ENCODE measurements around the gene TTLL11. TPM values are rescaled to one million over a fixed set of nuclear protein-coding genes. Genes with fewer than 3 reads are reported as not detected.
"Not testable (repeated sequence)": the region's sequence is repeated elsewhere in the genome, so short reads cannot be mapped to it uniquely, and the experiment has no call there.

The TTLL11 gene
- total RNA-seq, 2 experiments from 2014 or later, result 1.5 to 2.1 TPM

- Mint-ChIP-seq H3K27ac (no peak overlapping the region), H3K27me3 (no peaks in the 10 kb centered on the region), H3K4me3 (no peak overlapping the region), H3K36me3 (ENCODE audit: low read depth) (no peaks in the 10 kb centered on the region), H3K4me1 (no peaks in the 10 kb centered on the region), H3K9me3 (peaks cover 4% of the 10 kb centered on the region)
- no peak for DNase-seq
- CTCF ChIA-PET, result no interaction called here
- POLR2A ChIA-PET, result no interaction called here
These were observed 192.9 kb downstream of the TTLL11 start for GRCh38 chr9:121900163-121900562.

GRCh38 chr9:121898856-121899255 is 194.3 kb downstream of the TTLL11 start:
- ChIA-PET POLR2A (no interaction called here), CTCF (no interaction called here)
- Mint-ChIP-seq H3K36me3 (ENCODE audit: low read depth) (no peaks in the 10 kb centered on the region), H3K27ac (no peak overlapping the region), H3K9me3 (peaks cover 6% of the 10 kb centered on the region), H3K4me3 (no peak overlapping the region), H3K27me3 (no peaks in the 10 kb centered on the region), H3K4me1 (no peaks in the 10 kb centered on the region)
- DNase-seq, result no peak

- H3K36me3 Mint-ChIP-seq (ENCODE audit: low read depth), result no peaks in the 10 kb centered on the region
- no peak for DNase-seq
- H3K27ac Mint-ChIP-seq, result no peak overlapping the region
- CTCF ChIA-PET, result no interaction called here
- no peak overlapping the region for H3K4me3 Mint-ChIP-seq
- POLR2A ChIA-PET, result no interaction called here
- H3K9me3 Mint-ChIP-seq, result peaks cover 6% of the 10 kb centered on the region
- no peaks in the 10 kb centered on the region for H3K4me1 Mint-ChIP-seq
- H3K27me3 Mint-ChIP-seq, result no peaks in the 10 kb centered on the region
These were observed 196.0 kb downstream of the TTLL11 start for GRCh38 chr9:121897140-121897539.

GRCh38 chr9:121896545-121896943 is 196.6 kb downstream of the TTLL11 start:
- H3K36me3 Mint-ChIP-seq (ENCODE audit: low read depth), result no peaks in the 10 kb centered on the region
- DNase-seq, result no peak
- H3K27me3 Mint-ChIP-seq, result no peaks in the 10 kb centered on the region
- POLR2A ChIA-PET, result no interaction called here
- no peak overlapping the region for H3K4me3 Mint-ChIP-seq
- CTCF ChIA-PET, result no interaction called here
- no peaks in the 10 kb centered on the region for H3K4me1 Mint-ChIP-seq
- H3K27ac Mint-ChIP-seq, result no peak overlapping the region
- peaks cover 6% of the 10 kb centered on the region for H3K9me3 Mint-ChIP-seq

- Mint-ChIP-seq H3K4me1 (no peaks in the 10 kb centered on the region), H3K27me3 (no peaks in the 10 kb centered on the region), H3K36me3 (ENCODE audit: low read depth) (no peaks in the 10 kb centered on the region), H3K4me3 (no peak overlapping the region), H3K27ac (no peak overlapping the region), H3K9me3 (peaks cover 6% of the 10 kb centered on the region)
- CTCF ChIA-PET, result no interaction called here
- no peak for DNase-seq
- POLR2A ChIA-PET, result no interaction called here
These were observed 197.1 kb downstream of the TTLL11 start for GRCh38 chr9:121895818-121896544.

- H3K4me3 Mint-ChIP-seq, result no peak overlapping the region
- no peaks in the 10 kb centered on the region for H3K27me3 Mint-ChIP-seq
- no peak overlapping the region for H3K27ac Mint-ChIP-seq
- no peaks in the 10 kb centered on the region for H3K36me3 Mint-ChIP-seq (ENCODE audit: low read depth)
- no peak for DNase-seq
- peaks cover 4% of the 10 kb centered on the region for H3K9me3 Mint-ChIP-seq
- no peaks in the 10 kb centered on the region for H3K4me1 Mint-ChIP-seq
- ChIA-PET CTCF (no interaction called here), POLR2A (no interaction called here)
These were observed 197.8 kb downstream of the TTLL11 start for GRCh38 chr9:121895358-121895757.

GRCh38 chr9:121894380-121894779 is 198.7 kb downstream of the TTLL11 start:
- H3K4me1 Mint-ChIP-seq; H3K4me3 Mint-ChIP-seq; H3K27ac Mint-ChIP-seq; H3K27me3 Mint-ChIP-seq; CTCF ChIA-PET; POLR2A ChIA-PET; H3K36me3 Mint-ChIP-seq (ENCODE audit: low read depth); DNase-seq; H3K9me3 Mint-ChIP-seq: not testable (repeated sequence)

GRCh38 chr9:121893786-121894185 is 199.3 kb downstream of the TTLL11 start:
- POLR2A ChIA-PET, result no interaction called here
- DNase-seq, result no peak
- Mint-ChIP-seq H3K27me3 (no peaks in the 10 kb centered on the region), H3K36me3 (ENCODE audit: low read depth) (no peaks in the 10 kb centered on the region), H3K27ac (no peak overlapping the region), H3K4me3 (no peak overlapping the region), H3K4me1 (no peaks in the 10 kb centered on the region), H3K9me3 (peaks cover 2% of the 10 kb centered on the region)
- CTCF ChIA-PET, result no interaction called here

- no peak for DNase-seq
- Mint-ChIP-seq H3K4me1 (no peaks in the 10 kb centered on the region), H3K4me3 (no peak overlapping the region), H3K36me3 (ENCODE audit: low read depth) (no peaks in the 10 kb centered on the region), H3K27me3 (no peaks in the 10 kb centered on the region), H3K9me3 (peaks cover 2% of the 10 kb centered on the region), H3K27ac (no peak overlapping the region)
- ChIA-PET POLR2A (no interaction called here), CTCF (interaction anchor here (0.6 kb wide), 1 partner anchor 1543 kb away, joined by 4 read pairs; no protein-coding TSS in a partner anchor)
These were observed 200.4 kb downstream of the TTLL11 start for GRCh38 chr9:121892706-121893105.

- DNase-seq, result no peak
- peaks cover 2% of the 10 kb centered on the region for H3K4me1 Mint-ChIP-seq
- peaks cover 2% of the 10 kb centered on the region for H3K9me3 Mint-ChIP-seq
- CTCF ChIA-PET, result no interaction called here
- H3K27me3 Mint-ChIP-seq, result no peaks in the 10 kb centered on the region
- POLR2A ChIA-PET, result no interaction called here
- no peak overlapping the region for H3K27ac Mint-ChIP-seq
- H3K4me3 Mint-ChIP-seq, result no peak overlapping the region
- no peaks in the 10 kb centered on the region for H3K36me3 Mint-ChIP-seq (ENCODE audit: low read depth)
These were observed 202.4 kb downstream of the TTLL11 start for GRCh38 chr9:121890746-121891145.

GRCh38 chr9:121889990-121890563 is 203.0 kb downstream of the TTLL11 start:
- peaks cover 2% of the 10 kb centered on the region for H3K4me1 Mint-ChIP-seq
- no peak overlapping the region for H3K27ac Mint-ChIP-seq
- no peak for DNase-seq
- ChIA-PET CTCF (no interaction called here), POLR2A (no interaction called here)
- no peaks in the 10 kb centered on the region for H3K27me3 Mint-ChIP-seq
- H3K4me3 Mint-ChIP-seq, result no peak overlapping the region
- H3K9me3 Mint-ChIP-seq, result peaks cover 2% of the 10 kb centered on the region
- no peaks in the 10 kb centered on the region for H3K36me3 Mint-ChIP-seq (ENCODE audit: low read depth)

GRCh38 chr9:121888438-121888775 is 204.7 kb downstream of the TTLL11 start:
- peaks cover 2% of the 10 kb centered on the region for H3K4me1 Mint-ChIP-seq

GRCh38 chr9:121887553-121888437 is 205.3 kb downstream of the TTLL11 start:
- H3K36me3 Mint-ChIP-seq (ENCODE audit: low read depth), result no peaks in the 10 kb centered on the region
- CTCF ChIA-PET, result interaction anchor here (1.1 kb wide), 1 partner anchor 28 kb away, joined by 3 read pairs; no protein-coding TSS in a partner anchor
- DNase-seq, result no peak
- H3K4me3 Mint-ChIP-seq, result no peak overlapping the region
- no peaks in the 10 kb centered on the region for H3K9me3 Mint-ChIP-seq
- H3K27ac Mint-ChIP-seq, result no peak overlapping the region
- H3K4me1 Mint-ChIP-seq, result peaks cover 2% of the 10 kb centered on the region
- H3K27me3 Mint-ChIP-seq, result no peaks in the 10 kb centered on the region
- POLR2A ChIA-PET, result no interaction called here

More at GRCh38 chr9:121888438-121888775, 204.7 kb downstream of the TTLL11 start:
- no peak overlapping the region for H3K27ac Mint-ChIP-seq
- H3K27me3 Mint-ChIP-seq, result no peaks in the 10 kb centered on the region
- no peaks in the 10 kb centered on the region for H3K9me3 Mint-ChIP-seq
- no peak for DNase-seq
- POLR2A ChIA-PET, result no interaction called here
- H3K4me3 Mint-ChIP-seq, result no peak overlapping the region
- CTCF ChIA-PET, result interaction anchor here (1.1 kb wide), 1 partner anchor 27 kb away, joined by 3 read pairs; no protein-coding TSS in a partner anchor
- no peaks in the 10 kb centered on the region for H3K36me3 Mint-ChIP-seq (ENCODE audit: low read depth)
